Activated CD8-positive, alpha-beta T cell treated with anti-CD3 and anti-CD28 coated beads, Interleukin-2, amount 10 ng/mL, durations not matched to agents 7 days and 5 days (primary cell): Measurements from ENCODE around the gene DXO. TPM values are rescaled to one million over a fixed set of nuclear protein-coding genes. Genes with fewer than 3 reads are reported as not detected.
"Not testable (repeated sequence)": the region's sequence is repeated elsewhere in the genome, so short reads cannot be mapped to it uniquely, and the experiment has no call there.

ENCODE experiments used
- ATAC-seq: fragments of 150-1000 bp; cut with Tn5 transposase; one replicate; pipeline ENCODE4 v1.10.0; 2021; ENCODE audit warnings: moderate library complexity
- CTCF ChIA-PET: fragments of 350-600 bp; sonication (Branson Sonifier 250); formaldehyde crosslinking; loops from one replicate; lab custom pipeline; 2021; ENCODE audit warnings: antibody characterized with exemption; lab: Charles Lee
- POLR2A ChIA-PET: fragments of 350-600 bp; sonication (Branson Sonifier 250); formaldehyde crosslinking; loops from one replicate; lab custom pipeline; 2021; ENCODE audit warnings: antibody characterized with exemption; lab: Charles Lee
- DNase-seq: peaks from one replicate; pipeline ENCODE4 v3.0.0-alpha.2; 2020
- H3K27ac Mint-ChIP-seq: one replicate; pipeline ENCODE4 v1.8.0; 2021; ENCODE audit warnings: mild to moderate bottlenecking, mixed read lengths
- H3K27me3 Mint-ChIP-seq: one replicate; pipeline ENCODE4 v1.8.0; 2021; ENCODE audit warnings: low read depth, mixed read lengths
- H3K36me3 Mint-ChIP-seq: one replicate; pipeline ENCODE4 v1.8.0; 2021; ENCODE audit warnings: low read depth, mixed read lengths
- H3K4me1 Mint-ChIP-seq: one replicate; pipeline ENCODE4 v1.8.0; 2021; ENCODE audit warnings: low read depth, mixed read lengths
- H3K4me3 Mint-ChIP-seq: one replicate; pipeline ENCODE4 v1.8.0; 2021; ENCODE audit warnings: mild to moderate bottlenecking, mixed read lengths
- H3K9me3 Mint-ChIP-seq: one replicate; pipeline ENCODE4 v1.8.0; 2022; ENCODE audit warnings: mixed read lengths; ENCODE audit not compliant: insufficient read depth
- total RNA-seq, 2 experiments: library from RNA; stranded (reverse); gene quantifications; one replicate each; pipeline ENCODE4 v1.2.3, GENCODE V29; 2021

Gene DXO
- total RNA-seq, 2 experiments from 2014 or later = 14.8 to 17.7 TPM

GRCh38 chr6:31940256-31940664 is 31.7 kb downstream of the DXO start:
- ChIA-PET POLR2A (interaction anchor here (1.4 to 1.6 kb wide), 2 partner anchors 17 to 19 kb away, joined by 3 to 4 read pairs; partner anchors contain the start of gene SKIC2), CTCF (interaction anchor here (0.8 to 1.8 kb wide), 4 partner anchors 10 to 263 kb away, joined by 3 to 8 read pairs (median 4); partner anchors contain the start of genes NELFE and SKIC2)
- H3K27ac Mint-ChIP-seq = no peak overlapping the region
- peaks cover 2% of the 10 kb centered on the region for H3K4me1 Mint-ChIP-seq
- no peak for ATAC-seq
- no peaks in the 10 kb centered on the region for H3K9me3 Mint-ChIP-seq
- peaks cover 9% of the 10 kb centered on the region for H3K27me3 Mint-ChIP-seq
- no peak overlapping the region for H3K4me3 Mint-ChIP-seq
- H3K36me3 Mint-ChIP-seq = no peaks in the 10 kb centered on the region
- no peak for DNase-seq

GRCh38 chr6:31935823-31936222 is 36.1 kb downstream of the DXO start:
- Mint-ChIP-seq H3K36me3 (no peaks in the 10 kb centered on the region), H3K27me3 (peaks cover 4% of the 10 kb centered on the region), H3K4me1 (no peaks in the 10 kb centered on the region), H3K27ac (no peak overlapping the region), H3K9me3 (no peaks in the 10 kb centered on the region), H3K4me3 (no peak overlapping the region)
- ChIA-PET CTCF (no interaction called here), POLR2A (no interaction called here)
- ATAC-seq = no peak
- DNase-seq = no peak

GRCh38 chr6:31935021-31935420 is 36.9 kb downstream of the DXO start:
- ChIA-PET POLR2A (no interaction called here), CTCF (no interaction called here)
- ATAC-seq = no peak
- DNase-seq = no peak
- H3K27ac Mint-ChIP-seq = no peak overlapping the region
- H3K4me3 Mint-ChIP-seq = no peak overlapping the region
- no peaks in the 10 kb centered on the region for H3K36me3 Mint-ChIP-seq
- no peaks in the 10 kb centered on the region for H3K27me3 Mint-ChIP-seq
- no peaks in the 10 kb centered on the region for H3K9me3 Mint-ChIP-seq
- H3K4me1 Mint-ChIP-seq = no peaks in the 10 kb centered on the region

- H3K36me3 Mint-ChIP-seq = no peaks in the 10 kb centered on the region
- ATAC-seq = no peak
- POLR2A ChIA-PET = no interaction called here
- no peaks in the 10 kb centered on the region for H3K4me1 Mint-ChIP-seq
- CTCF ChIA-PET = no interaction called here
- H3K9me3 Mint-ChIP-seq = no peaks in the 10 kb centered on the region
- H3K27me3 Mint-ChIP-seq = no peaks in the 10 kb centered on the region
- DNase-seq = no peak
- H3K4me3 Mint-ChIP-seq = no peak overlapping the region
- no peak overlapping the region for H3K27ac Mint-ChIP-seq
Measured at GRCh38 chr6:31933537-31933936, 38.4 kb downstream of the DXO start.

- POLR2A ChIA-PET, H3K36me3 Mint-ChIP-seq: not testable (repeated sequence)
Measured at GRCh38 chr6:31932137-31932536, 39.8 kb downstream of the DXO start.

GRCh38 chr6:31930962-31931361 is 41.0 kb downstream of the DXO start:
- no peak overlapping the region for H3K4me3 Mint-ChIP-seq
- H3K27ac Mint-ChIP-seq = no peak overlapping the region
- POLR2A ChIA-PET = no interaction called here
- ATAC-seq (no peak), DNase-seq (no peak)
- peaks cover 2% of the 10 kb centered on the region for H3K27me3 Mint-ChIP-seq
- H3K36me3 Mint-ChIP-seq = no peaks in the 10 kb centered on the region
- H3K9me3 Mint-ChIP-seq = no peaks in the 10 kb centered on the region
- CTCF ChIA-PET = no interaction called here
- H3K4me1 Mint-ChIP-seq = no peaks in the 10 kb centered on the region

More at GRCh38 chr6:31932137-31932536, 39.8 kb downstream of the DXO start:
- H3K9me3 Mint-ChIP-seq, ATAC-seq, H3K27me3 Mint-ChIP-seq, CTCF ChIA-PET, DNase-seq, H3K27ac Mint-ChIP-seq, H3K4me1 Mint-ChIP-seq, H3K4me3 Mint-ChIP-seq: not testable (repeated sequence)

GRCh38 chr6:31928672-31928939 is 43.3 kb downstream of the DXO start:
- H3K9me3 Mint-ChIP-seq = no peaks in the 10 kb centered on the region
- ChIA-PET CTCF (no interaction called here), POLR2A (no interaction called here)
- H3K4me1 Mint-ChIP-seq = no peaks in the 10 kb centered on the region
- no peak overlapping the region for H3K27ac Mint-ChIP-seq
- peaks cover 2% of the 10 kb centered on the region for H3K27me3 Mint-ChIP-seq
- no peak for ATAC-seq
- H3K4me3 Mint-ChIP-seq = no peak overlapping the region
- no peaks in the 10 kb centered on the region for H3K36me3 Mint-ChIP-seq
- no peak for DNase-seq

GRCh38 chr6:31927863-31928671 is 43.9 kb downstream of the DXO start:
- no peaks in the 10 kb centered on the region for H3K9me3 Mint-ChIP-seq
- DNase-seq (no peak), ATAC-seq (no peak)
- no peaks in the 10 kb centered on the region for H3K4me1 Mint-ChIP-seq
- no peaks in the 10 kb centered on the region for H3K36me3 Mint-ChIP-seq
- POLR2A ChIA-PET = no interaction called here
- peaks cover 2% of the 10 kb centered on the region for H3K27me3 Mint-ChIP-seq
- no peak overlapping the region for H3K27ac Mint-ChIP-seq
- H3K4me3 Mint-ChIP-seq = no peak overlapping the region
- CTCF ChIA-PET = no interaction called here

GRCh38 chr6:31927242-31927862 is 44.6 kb downstream of the DXO start, which contains the start of gene C2:
Gene C2 (plus strand): TSS chr6:31927717. CDS start chr6:31927753, 36 bp downstream.
- Mint-ChIP-seq H3K27ac (no peak within 1 kb of the TSS), H3K4me1 (no peaks in the 10 kb centered on the region), H3K36me3 (no peaks in the 10 kb centered on the region), H3K27me3 (peaks cover 2% of the 10 kb centered on the region), H3K4me3 (no peak within 1 kb of the TSS), H3K9me3 (no peaks in the 10 kb centered on the region)
- no peak for ATAC-seq
- no peak for DNase-seq
- ChIA-PET POLR2A (no interaction called here), CTCF (no interaction called here)

- no peaks in the 10 kb centered on the region for H3K36me3 Mint-ChIP-seq
- peaks cover 2% of the 10 kb centered on the region for H3K27me3 Mint-ChIP-seq
- no peak overlapping the region for H3K27ac Mint-ChIP-seq
- DNase-seq = peak; percentile 42
- POLR2A ChIA-PET = interaction anchor here (1.2 kb wide), 1 partner anchor 17 kb away, joined by 3 read pairs; no protein-coding TSS in a partner anchor
- H3K9me3 Mint-ChIP-seq = no peaks in the 10 kb centered on the region
- no peak for ATAC-seq
- CTCF ChIA-PET = interaction anchor here (0.9 to 1.8 kb wide), 7 partner anchors 25 to 261 kb away, joined by 3 to 4 read pairs (median 3); partner anchors contain the start of gene NEU1
- no peaks in the 10 kb centered on the region for H3K4me1 Mint-ChIP-seq
- H3K4me3 Mint-ChIP-seq = no peak overlapping the region
Measured at GRCh38 chr6:31922942-31923341, 49.0 kb downstream of the DXO start.

GRCh38 chr6:31920811-31921210 is 51.1 kb downstream of the DXO start:
- CTCF ChIA-PET = interaction anchor here (1.7 kb wide), 1 partner anchor 31 kb away, joined by 7 read pairs; no protein-coding TSS in a partner anchor
- Mint-ChIP-seq H3K27me3 (peaks cover 2% of the 10 kb centered on the region), H3K27ac (no peak overlapping the region), H3K36me3 (no peaks in the 10 kb centered on the region), H3K4me3 (no peak overlapping the region), H3K4me1 (no peaks in the 10 kb centered on the region), H3K9me3 (no peaks in the 10 kb centered on the region)
- DNase-seq (no peak), ATAC-seq (no peak)
- POLR2A ChIA-PET = no interaction called here
